Activated T-cell treated with anti-CD3 and anti-CD28 coated beads, Interleukin-2, amount 50 U/mL, for 24 hours (primary cell): ENCODE results near the gene SYT14.
"Not testable (repeated sequence)": the region's sequence is repeated elsewhere in the genome, so short reads cannot be mapped to it uniquely, and the experiment has no call there.

Source experiments
- DNase-seq: peaks from one replicate; pipeline ENCODE4 v3.0.0-alpha.2; 2020
- H3K27ac Mint-ChIP-seq: 2 replicates; pipeline ENCODE4 v1.8.0; 2020; ENCODE audit warnings: mild to moderate bottlenecking, mixed read lengths
- H3K27me3 Mint-ChIP-seq: 2 replicates; pipeline ENCODE4 v1.8.0; 2020; ENCODE audit warnings: mixed read lengths
- H3K36me3 Mint-ChIP-seq: 2 replicates; pipeline ENCODE4 v1.8.0; 2020; ENCODE audit warnings: low read depth, mixed read lengths
- H3K4me1 Mint-ChIP-seq: 2 replicates; pipeline ENCODE4 v1.8.0; 2020; ENCODE audit warnings: low read depth, mixed read lengths
- H3K4me3 Mint-ChIP-seq: 2 replicates; pipeline ENCODE4 v1.8.0; 2020; ENCODE audit warnings: mild to moderate bottlenecking, moderate library complexity, mixed read lengths
- H3K9me3 Mint-ChIP-seq: 2 replicates; pipeline ENCODE4 v1.8.0; 2020; ENCODE audit warnings: mixed read lengths

Gene SYT14

DNA sequence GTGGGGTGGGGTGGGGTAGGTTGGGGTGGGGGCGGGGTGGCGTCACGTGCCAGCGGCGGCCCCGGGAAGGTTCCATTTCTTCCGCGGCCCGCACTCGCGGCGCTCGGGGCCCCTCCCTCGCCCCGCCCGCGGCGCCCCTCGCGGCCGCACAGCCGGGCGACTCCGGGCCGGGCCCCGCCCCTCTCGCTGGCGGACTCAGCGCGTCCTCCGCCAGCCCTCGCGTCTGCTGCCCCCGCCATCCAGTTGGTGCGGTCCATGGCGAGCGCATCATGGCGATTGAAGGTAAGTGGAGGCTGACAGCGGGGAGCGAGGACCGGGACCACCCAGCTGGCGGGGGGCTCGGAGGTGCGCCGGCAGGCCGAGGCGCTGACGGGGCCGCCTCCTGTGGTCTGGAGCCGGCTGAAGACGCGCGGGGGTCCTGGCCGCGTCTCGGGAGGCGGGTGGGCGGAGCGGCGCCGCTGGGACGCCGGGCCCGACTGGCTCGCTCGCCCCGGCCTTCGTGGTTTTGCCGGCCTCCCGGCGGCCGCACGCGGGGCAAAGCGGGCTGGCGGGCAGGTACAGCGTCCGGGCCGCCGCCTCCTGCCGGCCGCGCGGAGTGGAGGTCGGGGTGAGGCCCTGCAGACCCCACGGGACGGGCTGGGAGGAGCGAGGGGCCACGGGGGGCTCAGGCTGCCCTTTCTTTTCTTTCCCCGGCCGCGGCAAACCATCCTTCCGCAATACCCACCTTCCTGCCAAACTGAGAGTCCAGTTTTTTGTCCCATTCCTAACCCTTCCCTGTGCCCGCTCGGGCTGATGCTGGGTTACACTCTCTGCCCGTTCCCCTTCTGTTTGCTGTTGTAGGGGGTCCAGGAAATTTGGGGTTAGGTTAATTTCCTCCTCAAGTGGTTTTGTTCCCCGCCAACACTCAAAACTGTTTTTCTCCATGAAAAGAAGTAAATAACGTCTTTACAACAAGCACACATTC lies at the start of gene SYT14:
SYT14 (plus strand) TSS at position 222 of the 964 bp plus-strand sequence; CDS start at position 270, 48 bp downstream.
- peaks cover 78% of the 10 kb centered on the region for H3K27me3 Mint-ChIP-seq

DNA sequence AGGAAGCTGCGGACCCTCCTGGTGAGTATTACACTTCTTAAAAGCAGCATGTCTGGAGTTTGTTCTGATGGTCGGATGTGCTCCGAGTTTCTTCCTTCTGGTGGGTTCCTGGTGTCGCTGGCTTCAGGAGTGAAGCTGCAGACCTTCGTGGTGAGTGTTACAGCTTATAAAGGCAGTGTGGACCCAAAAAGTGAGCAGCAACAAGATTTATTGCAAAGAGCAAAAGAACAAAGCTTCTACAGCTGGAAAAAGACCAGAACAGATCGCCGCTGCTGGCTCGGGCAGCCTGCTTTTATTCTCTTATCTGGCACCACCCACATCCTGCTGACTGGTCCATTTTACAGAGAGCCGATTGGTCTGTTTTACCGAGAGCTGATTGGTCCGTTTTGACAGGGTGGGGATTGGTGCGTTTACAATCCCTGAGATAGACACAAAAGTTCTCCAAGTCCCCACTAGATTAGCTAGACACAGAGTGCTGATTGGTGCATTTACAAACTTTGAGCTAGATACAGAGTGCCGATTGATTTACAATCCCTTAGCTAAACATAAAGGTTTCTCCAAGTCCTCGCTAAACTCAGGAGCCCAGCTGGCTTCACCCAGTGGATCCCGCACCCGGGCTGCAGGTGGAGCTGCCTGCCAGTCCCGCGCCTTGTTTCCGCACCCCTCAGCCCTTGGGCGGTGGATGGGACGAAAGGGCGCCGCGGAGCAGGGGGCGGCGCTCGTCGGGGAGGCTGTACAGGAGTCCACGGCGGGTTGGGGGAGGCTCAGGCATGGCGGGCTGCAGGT lies 49.5 kb upstream of the SYT14 start:
- not testable (repeated sequence) for H3K4me3 Mint-ChIP-seq, H3K4me1 Mint-ChIP-seq, DNase-seq, H3K36me3 Mint-ChIP-seq, H3K27ac Mint-ChIP-seq, H3K9me3 Mint-ChIP-seq
- peaks cover 31% of the 10 kb centered on the region for H3K27me3 Mint-ChIP-seq

More for the DNA sequence above, at the start of gene SYT14:
- Mint-ChIP-seq H3K27ac (no peak within 1 kb of the TSS), H3K9me3 (peaks cover 2% of the 10 kb centered on the region), H3K36me3 (no peaks in the 10 kb centered on the region), H3K4me1 (peaks cover 11% of the 10 kb centered on the region), H3K4me3 (peak within 1 kb of the TSS; percentile 49)
- DNase-seq = no peak

DNA sequence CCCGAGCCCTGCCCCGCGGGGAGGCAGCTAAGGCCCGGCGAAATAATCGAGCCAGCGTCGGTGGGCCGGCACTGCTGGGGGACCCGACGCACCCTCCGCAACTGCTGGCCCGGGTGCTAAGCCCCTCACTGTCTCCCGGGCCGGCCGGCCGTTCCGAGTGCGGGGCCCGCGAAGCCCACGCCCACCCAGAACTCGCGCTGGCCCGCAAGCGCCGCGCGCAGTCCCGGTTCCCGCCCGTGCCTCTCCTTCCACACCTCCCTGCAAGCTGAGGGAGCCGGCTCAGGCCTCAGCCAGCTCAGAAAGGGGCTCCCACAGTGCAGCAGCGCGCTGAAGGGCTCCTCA lies 49.0 kb upstream of the SYT14 start:
- peaks cover 7% of the 10 kb centered on the region for H3K4me1 Mint-ChIP-seq
- no peak overlapping the region for H3K27ac Mint-ChIP-seq
- H3K36me3 Mint-ChIP-seq = no peaks in the 10 kb centered on the region
- H3K4me3 Mint-ChIP-seq = no peak overlapping the region
- DNase-seq = no peak
- no peaks in the 10 kb centered on the region for H3K9me3 Mint-ChIP-seq
- peaks cover 29% of the 10 kb centered on the region for H3K27me3 Mint-ChIP-seq

- no peaks in the 10 kb centered on the region for H3K9me3 Mint-ChIP-seq
- H3K27me3 Mint-ChIP-seq = peaks cover 18% of the 10 kb centered on the region
- no peaks in the 10 kb centered on the region for H3K36me3 Mint-ChIP-seq
- no peak for DNase-seq
- peaks cover 4% of the 10 kb centered on the region for H3K4me1 Mint-ChIP-seq
- H3K4me3 Mint-ChIP-seq = no peak overlapping the region
- no peak overlapping the region for H3K27ac Mint-ChIP-seq
Measured at GRCh38 chr1:209890641-209891330, 47.2 kb upstream of the SYT14 start.

- no peaks in the 10 kb centered on the region for H3K9me3 Mint-ChIP-seq
- H3K27me3 Mint-ChIP-seq = peaks cover 14% of the 10 kb centered on the region
- H3K36me3 Mint-ChIP-seq = no peaks in the 10 kb centered on the region
- no peak overlapping the region for H3K4me3 Mint-ChIP-seq
- peaks cover 8% of the 10 kb centered on the region for H3K4me1 Mint-ChIP-seq
- no peak overlapping the region for H3K27ac Mint-ChIP-seq
- DNase-seq = no peak
Measured at GRCh38 chr1:209893751-209894150, 44.3 kb upstream of the SYT14 start.

DNA sequence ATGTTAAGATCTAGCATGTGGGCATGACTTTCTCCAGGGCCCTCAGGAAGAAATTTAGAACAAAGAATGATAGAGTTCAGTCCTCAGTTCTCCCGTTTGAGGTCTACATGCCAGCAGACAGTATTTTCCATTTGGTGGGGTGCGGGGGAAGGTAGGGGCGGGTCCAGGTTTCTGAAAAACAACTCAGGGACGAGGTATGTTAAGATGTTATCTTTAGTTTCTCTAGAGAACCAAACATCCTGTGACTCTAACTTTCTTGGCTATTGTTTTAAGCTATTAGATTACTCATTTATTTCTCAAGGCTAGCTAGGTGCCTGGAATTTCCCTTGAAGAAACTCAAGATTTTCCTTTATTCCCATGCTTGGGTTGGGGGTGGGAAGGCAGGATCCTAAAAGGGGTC lies 42.3 kb upstream of the SYT14 start:
- Mint-ChIP-seq H3K36me3 (no peaks in the 10 kb centered on the region), H3K27me3 (peaks cover 21% of the 10 kb centered on the region)

GRCh38 chr1:209896346-209896745 lies 41.7 kb upstream of the SYT14 start:
- peaks cover 8% of the 10 kb centered on the region for H3K4me1 Mint-ChIP-seq
- no peaks in the 10 kb centered on the region for H3K9me3 Mint-ChIP-seq
- no peak overlapping the region for H3K4me3 Mint-ChIP-seq
- no peak overlapping the region for H3K27ac Mint-ChIP-seq
- DNase-seq = no peak
- H3K36me3 Mint-ChIP-seq = no peaks in the 10 kb centered on the region
- H3K27me3 Mint-ChIP-seq = peaks cover 21% of the 10 kb centered on the region

More for the DNA sequence above, 42.3 kb upstream of the SYT14 start:
- DNase-seq = no peak
- H3K4me3 Mint-ChIP-seq = no peak overlapping the region
- no peak overlapping the region for H3K27ac Mint-ChIP-seq
- H3K9me3 Mint-ChIP-seq = no peaks in the 10 kb centered on the region
- peaks cover 8% of the 10 kb centered on the region for H3K4me1 Mint-ChIP-seq

- H3K4me1 Mint-ChIP-seq, H3K36me3 Mint-ChIP-seq, DNase-seq, H3K4me3 Mint-ChIP-seq, H3K9me3 Mint-ChIP-seq, H3K27ac Mint-ChIP-seq: not testable (repeated sequence)
- peaks cover 21% of the 10 kb centered on the region for H3K27me3 Mint-ChIP-seq
Measured at GRCh38 chr1:209898271-209898670, 39.7 kb upstream of the SYT14 start.

- H3K27me3 Mint-ChIP-seq = peaks cover 17% of the 10 kb centered on the region
- DNase-seq, H3K4me3 Mint-ChIP-seq, H3K36me3 Mint-ChIP-seq, H3K4me1 Mint-ChIP-seq, H3K27ac Mint-ChIP-seq, H3K9me3 Mint-ChIP-seq: not testable (repeated sequence)
Measured at GRCh38 chr1:209898851-209899250, 39.2 kb upstream of the SYT14 start.

DNA sequence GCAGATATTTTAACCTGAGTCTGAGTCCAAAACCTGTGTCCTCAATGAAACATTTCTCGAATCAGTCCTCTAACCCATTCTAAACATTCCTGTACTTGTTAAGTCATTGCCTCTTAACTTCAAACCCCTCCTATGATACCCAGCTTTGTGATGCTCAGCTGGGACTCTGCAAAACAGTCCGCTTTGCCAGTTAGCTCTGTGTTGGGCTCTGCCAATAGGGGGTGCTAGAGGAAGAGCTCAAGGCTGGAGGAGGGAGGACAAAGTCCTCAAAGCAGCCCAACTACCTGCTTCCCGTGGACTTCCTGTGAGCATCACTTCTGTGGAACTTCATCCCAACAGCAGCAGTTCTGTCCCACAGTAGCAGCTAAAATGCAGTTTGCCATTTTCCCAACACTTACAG lies 38.1 kb upstream of the SYT14 start:
- Mint-ChIP-seq H3K4me3 (no peak overlapping the region), H3K4me1 (peaks cover 8% of the 10 kb centered on the region), H3K36me3 (no peaks in the 10 kb centered on the region), H3K9me3 (no peaks in the 10 kb centered on the region), H3K27me3 (peaks cover 17% of the 10 kb centered on the region), H3K27ac (no peak overlapping the region)
- no peak for DNase-seq

DNA sequence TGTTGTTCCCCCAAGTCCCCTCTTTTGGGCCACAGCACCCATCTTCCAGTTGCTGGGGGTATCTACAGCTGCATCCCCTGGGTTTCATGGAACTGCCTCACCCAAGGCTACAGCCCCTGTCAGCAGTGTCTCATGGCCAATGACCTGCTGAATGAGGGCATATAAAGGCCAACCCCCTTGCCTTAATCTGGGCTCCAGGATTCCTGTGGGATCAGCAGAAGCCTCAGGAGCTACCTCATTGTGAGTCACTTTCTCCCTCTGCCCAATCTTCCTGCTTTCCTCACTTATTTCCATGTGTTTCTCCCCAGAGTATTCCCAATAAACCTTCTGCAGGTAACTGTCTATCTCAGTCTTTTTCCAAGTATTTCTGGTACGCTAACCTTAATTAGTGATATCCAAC lies 37.3 kb upstream of the SYT14 start:
- no peak for DNase-seq
- no peak overlapping the region for H3K4me3 Mint-ChIP-seq
- H3K9me3 Mint-ChIP-seq = no peaks in the 10 kb centered on the region
- no peak overlapping the region for H3K27ac Mint-ChIP-seq
- H3K36me3 Mint-ChIP-seq = no peaks in the 10 kb centered on the region
- peaks cover 17% of the 10 kb centered on the region for H3K27me3 Mint-ChIP-seq
- peaks cover 4% of the 10 kb centered on the region for H3K4me1 Mint-ChIP-seq

- no peak for DNase-seq
- H3K4me1 Mint-ChIP-seq = no peaks in the 10 kb centered on the region
- H3K27me3 Mint-ChIP-seq = peaks cover 13% of the 10 kb centered on the region
- no peaks in the 10 kb centered on the region for H3K9me3 Mint-ChIP-seq
- H3K36me3 Mint-ChIP-seq = no peaks in the 10 kb centered on the region
- H3K4me3 Mint-ChIP-seq = no peak overlapping the region
- H3K27ac Mint-ChIP-seq = no peak overlapping the region
Measured at GRCh38 chr1:209901211-209901610, 36.8 kb upstream of the SYT14 start.

DNA sequence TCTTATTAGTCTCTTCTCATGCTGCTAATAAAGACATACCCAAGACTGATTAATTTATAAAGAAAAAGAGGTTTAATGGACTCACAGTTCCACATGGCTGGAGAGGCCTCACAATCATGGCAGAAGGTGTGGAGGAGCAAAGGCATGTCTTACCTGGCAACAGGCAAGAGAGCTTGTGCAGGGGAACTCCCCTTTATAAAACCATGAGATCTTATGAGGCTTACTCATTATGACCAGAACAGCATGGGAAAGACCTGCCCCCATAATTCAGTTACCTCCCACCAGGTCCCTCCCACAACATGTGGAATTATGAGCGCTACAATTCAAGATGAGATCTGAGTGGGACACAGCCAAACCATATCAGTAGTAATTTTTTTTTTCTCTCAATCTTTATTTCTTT lies 33.2 kb upstream of the SYT14 start:
- peaks cover 12% of the 10 kb centered on the region for H3K27me3 Mint-ChIP-seq
- H3K27ac Mint-ChIP-seq, H3K9me3 Mint-ChIP-seq, H3K4me3 Mint-ChIP-seq, H3K4me1 Mint-ChIP-seq, DNase-seq, H3K36me3 Mint-ChIP-seq: not testable (repeated sequence)

GRCh38 chr1:209911746-209912145 lies 26.3 kb upstream of the SYT14 start:
- no peak overlapping the region for H3K4me3 Mint-ChIP-seq
- H3K36me3 Mint-ChIP-seq = no peaks in the 10 kb centered on the region
- no peaks in the 10 kb centered on the region for H3K4me1 Mint-ChIP-seq
- H3K9me3 Mint-ChIP-seq = no peaks in the 10 kb centered on the region
- H3K27ac Mint-ChIP-seq = no peak overlapping the region
- no peak for DNase-seq
- H3K27me3 Mint-ChIP-seq = peaks cover 14% of the 10 kb centered on the region
